A549 (cell line): ENCODE measurements around the gene HNF4A. TPM values are rescaled to one million over a fixed set of nuclear protein-coding genes. Genes with fewer than 3 reads are reported as not detected.

Source experiments
- ATAC-seq, 2 experiments: fragments of 200-7000 bp in 1 of 2; fragments of >200 bp in 1 of 2; cut with Nextera tagmentation in 1 of 2; cut with Tn5 transposase in 1 of 2; 3 replicates each; pipeline versions ENCODE4 v1.8.0 to v1.9.1; 2018 to 2020; ENCODE audit warnings: mild to moderate bottlenecking in 1 of 2, moderate library complexity in 1 of 2
- CTCF ChIA-PET: fragments of 300-600 bp; sonication (Branson Sonifier 250); formaldehyde crosslinking; extraction: SDS; loops from one replicate; lab custom pipeline; 2021; ENCODE audit warnings: antibody characterized with exemption, inconsistent platforms; lab: Yijun Ruan, JAX
- POLR2A ChIA-PET: fragments of 350-600 bp; formaldehyde crosslinking; extraction: SDS; loops from one replicate; lab custom pipeline; 2021; ENCODE audit warnings: antibody characterized with exemption, inconsistent platforms; lab: Yijun Ruan, JAX
- DNase-seq, 2 experiments: peaks; one replicate each; pipeline versions ENCODE4 v3.0.0 to v3.0.0-alpha.2; 2011 to 2016; ENCODE audit warnings: low read depth in 1 of 2, low spot score in 1 of 2
- FAIRE-seq: peaks from 2 replicates; lab custom pipeline; 2011; peaks lifted over from hg19 to GRCh38; lab: Jason Lieb, UNC
- H3K27ac ChIP-seq, 2 experiments: fragments of >200 bp; sonication (Bioruptor Twin); formaldehyde crosslinking; 3 replicates each; pipeline ENCODE4 v1.5.1; 2016 to 2017
- H3K4me1 ChIP-seq: fragments of >200 bp; sonication (Bioruptor Twin); formaldehyde crosslinking; 3 replicates; pipeline ENCODE4 v1.6.1; 2016
- H3K4me2 ChIP-seq: fragments of >200 bp; sonication (Bioruptor Twin); formaldehyde crosslinking; 3 replicates; pipeline ENCODE4 v1.6.1; 2016
- H3K4me3 ChIP-seq: fragments of >200 bp; sonication (Bioruptor Twin); formaldehyde crosslinking; 3 replicates; pipeline ENCODE4 v1.5.1; 2016
- H3K9me3 ChIP-seq: fragments of >200 bp; sonication (Bioruptor Twin); formaldehyde crosslinking; 3 replicates; pipeline ENCODE4 v1.6.1; 2016
- BHLHE40 ChIP-seq: IDR thresholded peaks from 2 replicates; pipeline ENCODE4 v1.6.1; 2012; ENCODE audit warnings: low read depth, low read length, inconsistent platforms
- CBX8 ChIP-seq: fragments of 200-600 bp; sonication (generic); IDR thresholded peaks from 2 replicates; pipeline ENCODE4 v1.6.1; 2016
- CTCF ChIP-seq: fragments of >200 bp; sonication (Bioruptor Twin); formaldehyde crosslinking; IDR thresholded peaks from 3 replicates; pipeline ENCODE4 v1.5.1; 2016
- E2F6 ChIP-seq: IDR thresholded peaks from 2 replicates; pipeline ENCODE4 v1.6.1; 2012; ENCODE audit warnings: low read depth, borderline replicate concordance
- EHMT2 ChIP-seq: fragments of 200-600 bp; sonication (generic); IDR thresholded peaks from 2 replicates; pipeline ENCODE4 v1.6.1; 2016; ENCODE audit warnings: antibody characterized with exemption, low read depth, mild to moderate bottlenecking, moderate library complexity
- ESRRA ChIP-seq: fragments of 150-350 bp; IDR thresholded peaks from 2 replicates; pipeline ENCODE4 v1.6.1; 2014; ENCODE audit warnings: mild to moderate bottlenecking, low read length, borderline replicate concordance
- FOSL2 ChIP-seq, 2 experiments: fragments of 450-650 bp in 1 of 2; fragments of >200 bp in 1 of 2; sonication (Bioruptor Twin) in 1 of 2; formaldehyde crosslinking; IDR thresholded peaks; 2 replicates each; pipeline versions ENCODE4 v1.5.0 to v1.6.1; 2016 to 2020; ENCODE audit warnings: mild to moderate bottlenecking in 1 of 2, moderate library complexity in 1 of 2
- GATA3 ChIP-seq: IDR thresholded peaks from 2 replicates; pipeline ENCODE4 v1.6.1; 2012; ENCODE audit warnings: borderline replicate concordance
- HEYL ChIP-seq: fragments of 250-450 bp; sonication (Bioruptor Pico); IDR thresholded peaks from 2 replicates; pipeline ENCODE4 v1.8.0; 2021; ENCODE audit warnings: mild to moderate bottlenecking, moderate library complexity
- HMGXB4 ChIP-seq: fragments of 250-450 bp; sonication (Bioruptor Pico); IDR thresholded peaks from 2 replicates; pipeline ENCODE4 v1.5.0; 2021; ENCODE audit warnings: mild to moderate bottlenecking, moderate library complexity, borderline replicate concordance
- HOXA7 ChIP-seq: fragments of 250-450 bp; sonication (Bioruptor Pico); IDR thresholded peaks from 2 replicates; pipeline ENCODE4 v1.5.0; 2020; ENCODE audit warnings: mild to moderate bottlenecking, moderate library complexity
- HOXB5 ChIP-seq: fragments of 250-450 bp; sonication (Bioruptor Pico); IDR thresholded peaks from 2 replicates; pipeline ENCODE4 v1.5.0; 2020; ENCODE audit warnings: mild to moderate bottlenecking, moderate library complexity
- JUN ChIP-seq, 2 experiments: fragments of >200 bp; sonication (Bioruptor Twin); formaldehyde crosslinking; IDR thresholded peaks; 2 replicates in 1 of 2; 3 replicates in 1 of 2; pipeline ENCODE4 v1.6.1; 2016 to 2017
- KDM1A ChIP-seq: fragments of 200-600 bp; sonication (generic); IDR thresholded peaks from 2 replicates; pipeline ENCODE4 v1.6.1; 2016; ENCODE audit warnings: low read depth, mild to moderate bottlenecking
- NPAS2 ChIP-seq: fragments of 250-450 bp; sonication (Bioruptor Pico); IDR thresholded peaks from 2 replicates; pipeline ENCODE4 v1.8.0; 2022; ENCODE audit warnings: mild to moderate bottlenecking, moderate library complexity, borderline replicate concordance
- NR3C1 ChIP-seq: fragments of >200 bp; sonication (Bioruptor Twin); formaldehyde crosslinking; IDR thresholded peaks from 3 replicates; pipeline ENCODE4 v1.6.1; 2017
- POLR2AphosphoS2 ChIP-seq: conservative IDR thresholded peaks from 2 replicates; pipeline ENCODE4 v1.6.1; 2012; ENCODE audit warnings: low read length, improper control_type of control experiment, inconsistent platforms
- RAD21 ChIP-seq, 2 experiments: fragments of >200 bp in 1 of 2; sonication (Bioruptor Twin) in 1 of 2; formaldehyde crosslinking in 1 of 2; IDR thresholded peaks in 1 of 2; conservative IDR thresholded peaks in 1 of 2; 2 replicates in 1 of 2; 3 replicates in 1 of 2; pipeline ENCODE4 v1.6.1; 2012 to 2018; ENCODE audit warnings: inconsistent platforms in 1 of 2
- REST ChIP-seq: fragments of 200-600 bp; sonication (generic); IDR thresholded peaks from 2 replicates; pipeline ENCODE4 v1.6.1; 2016; ENCODE audit warnings: antibody characterized with exemption, mild to moderate bottlenecking, moderate library complexity
- RFX5 ChIP-seq: fragments of 450-650 bp; IDR thresholded peaks from 2 replicates; pipeline ENCODE4 v1.7.1; 2014; ENCODE audit warnings: antibody characterized with exemption, mild to moderate bottlenecking, moderate library complexity
- RNF2 ChIP-seq: fragments of 200-600 bp; sonication (generic); IDR thresholded peaks from 2 replicates; pipeline ENCODE4 v1.6.1; 2016; ENCODE audit warnings: low read depth, mild to moderate bottlenecking, antibody characterized with exemption, moderate library complexity, borderline replicate concordance
- SMC3 ChIP-seq: fragments of >200 bp; sonication (Bioruptor Twin); formaldehyde crosslinking; IDR thresholded peaks from 3 replicates; pipeline ENCODE4 v1.6.1; 2018; ENCODE audit warnings: inconsistent platforms
- SREBF2 ChIP-seq: fragments of 450-650 bp; IDR thresholded peaks from 2 replicates; pipeline ENCODE4 v1.6.1; 2014; ENCODE audit warnings: mild to moderate bottlenecking, moderate library complexity
- USF2 ChIP-seq: fragments of 450-650 bp; IDR thresholded peaks from 2 replicates; pipeline ENCODE4 v1.6.1; 2014; ENCODE audit warnings: antibody characterized with exemption
- ZC3H11A ChIP-seq: fragments of 450-650 bp; IDR thresholded peaks from 2 replicates; pipeline ENCODE4 v1.6.1; 2014; ENCODE audit warnings: antibody characterized with exemption, mild to moderate bottlenecking
- WGBS: methylation state at CpG from one replicate; pipeline ENCODE4 v1.1.6; 2017; ENCODE audit errors: missing lambda C conversion rate; 5-methylcytosine and 5-hydroxymethylcytosine counted together
- polyA plus RNA-seq, 4 experiments: library from polyadenylated mRNA; depleted of rRNA in 3 of 4; stranded (reverse); fragments of >200 nt; fragmentation: RNase III in 1 of 4; extraction: RNeasy Plus Mini Kit Qiagen cat#74134 plus additional on column Dnase treatment in 1 of 4; gene quantifications; 2 replicates in 3 of 4; 3 replicates in 1 of 4; pipeline ENCODE4 v1.2.3, GENCODE V29; 2011 to 2017
- TF ChIP-seq, protein P1 (sequence below): IDR thresholded peaks from 2 replicates; pipeline ENCODE4 v1.6.1; 2012

The HNF4A gene
- polyA plus RNA-seq, 2 of the 4 experiments (the other 2 are of a cell fraction) = 20.0 to 26.2 TPM

GRCh38 chr20:44479643-44480042 is 124.1 kb downstream of the HNF4A start:
- Histone ChIP-seq H3K4me1 (peaks cover 12% of the 10 kb centered on the region; the same call in 2 of the 3 replicates), H3K9me3 (no peaks in the 10 kb centered on the region), H3K4me2 (no peak overlapping the region), H3K4me3 (no peak overlapping the region), H3K27ac (no peak overlapping the region)
- DNase-seq = no peak
- ATAC-seq = no peak
- TF ChIP-seq FOSL2 (IDR thresholded peaks at IDR 0.05) (no peak), FOSL2 (CRISPR knock-in tag; IDR thresholded peaks at IDR 0.05) (no peak), E2F6 (no peak), HOXB5 (no peak), HMGXB4 (CRISPR knock-in tag) (no peak), CBX8 (no peak), GATA3 (no peak), RFX5 (no peak), ESRRA (no peak), SMC3 (no peak), KDM1A (no peak), RAD21 (conservative IDR thresholded peaks at IDR 0.05 in 1 of 2, IDR thresholded peaks at IDR 0.05 in 1 of 2) (no peak), BHLHE40 (no peak), EHMT2 (no peak), SREBF2 (no peak), HEYL (CRISPR knock-in tag) (no peak), NPAS2 (CRISPR knock-in tag) (no peak), NR3C1 (no peak), HOXA7 (CRISPR knock-in tag) (no peak), USF2 (no peak)
- TF ChIP-seq, protein P1, sequence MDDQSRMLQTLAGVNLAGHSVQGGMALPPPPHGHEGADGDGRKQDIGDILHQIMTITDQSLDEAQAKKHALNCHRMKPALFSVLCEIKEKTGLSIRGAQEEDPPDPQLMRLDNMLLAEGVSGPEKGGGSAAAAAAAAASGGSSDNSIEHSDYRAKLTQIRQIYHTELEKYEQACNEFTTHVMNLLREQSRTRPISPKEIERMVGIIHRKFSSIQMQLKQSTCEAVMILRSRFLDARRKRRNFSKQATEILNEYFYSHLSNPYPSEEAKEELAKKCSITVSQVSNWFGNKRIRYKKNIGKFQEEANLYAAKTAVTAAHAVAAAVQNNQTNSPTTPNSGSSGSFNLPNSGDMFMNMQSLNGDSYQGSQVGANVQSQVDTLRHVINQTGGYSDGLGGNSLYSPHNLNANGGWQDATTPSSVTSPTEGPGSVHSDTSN = no peak
- ChIA-PET POLR2A (no interaction called here), CTCF (interaction anchor here (0.9 to 2.3 kb wide), 6 partner anchors 8 to 262 kb away, joined by 3 to 11 read pairs (median 4); no protein-coding TSS in a partner anchor)
- FAIRE-seq = no peak
- 71% methylated on average over 5 of the region's 5 CpGs for WGBS

GRCh38 chr20:44480097-44480496 is 124.6 kb downstream of the HNF4A start:
- Histone ChIP-seq H3K27ac (no peak overlapping the region), H3K4me3 (no peak overlapping the region), H3K9me3 (no peaks in the 10 kb centered on the region), H3K4me2 (no peak overlapping the region), H3K4me1 (peaks cover 11% of the 10 kb centered on the region; the same call in 2 of the 3 replicates)
- FAIRE-seq = no peak
- no peak for DNase-seq
- 91% methylated on average over 18 of the region's 18 CpGs for WGBS
- ChIA-PET CTCF (interaction anchor here (0.9 to 2.3 kb wide), 7 partner anchors 9 to 263 kb away, joined by 3 to 11 read pairs (median 3); no protein-coding TSS in a partner anchor), POLR2A (no interaction called here)
- no peak for ATAC-seq
- TF ChIP-seq NR3C1 (no peak), HMGXB4 (CRISPR knock-in tag) (no peak), ZC3H11A (no peak), REST (no peak), CTCF (no peak), HOXA7 (CRISPR knock-in tag) (no peak), POLR2AphosphoS2 (no peak), SREBF2 (no peak), JUN (IDR thresholded peaks at IDR 0.05) (no peak), RNF2 (no peak)
